Measurements from ENCODE around the gene MRPS6. TPM values are rescaled to one million over a fixed set of nuclear protein-coding genes. Genes with fewer than 3 reads are reported as not detected.
A peak's percentile ranks its signal among the peaks of the same experiment; 100 is the strongest.

Gene MRPS6
- total RNA-seq, 8 experiments from 2014 or later = 36.8 to 66.1 (median 58.0) TPM

- Histone ChIP-seq H3K4me3 (no peak overlapping the region), H3K27ac (no peak overlapping the region), H3K4me1 (replicated peaks in 1 of 2) (peaks cover 35 to 36% of the 10 kb centered on the region in 2 donors)
- WGBS, 10 experiments = 83 to 100% (median 100%) methylated on average over 1 to 3 of the region's 4 CpGs; no CpG with 5 or more reads in 4 of the 10 experiments
- in situ Hi-C loops (cut with MboI; ENCODE audit: low pct_unique_long_range_greater_than_20kb in 2 of 9, low sequenced_read_pairs in 9 of 9, unreplicated experiment in 9 of 9) = no loop called here
- ATAC-seq (replicated peaks in 6 of 8) = peak in 2 of 8 experiments; percentile 21 to 47
Measured at GRCh38 chr21:34131586-34131985, 58.2 kb downstream of the MRPS6 start.

GRCh38 chr21:34132202-34132601 lies 58.8 kb downstream of the MRPS6 start:
- in situ Hi-C loops (cut with MboI; ENCODE audit: low pct_unique_long_range_greater_than_20kb in 2 of 9, low sequenced_read_pairs in 9 of 9, unreplicated experiment in 9 of 9) = no loop called here
- ATAC-seq (replicated peaks in 6 of 8) = no peak
- no peak overlapping the region for H3K27ac ChIP-seq
- H3K4me3 ChIP-seq = no peak overlapping the region
- H3K4me1 ChIP-seq (replicated peaks in 1 of 2) = peaks cover 29 to 31% of the 10 kb centered on the region in 2 donors
- WGBS, 10 experiments = 80 to 100% (median 97%) methylated on average over 1 to 6 of the region's 13 CpGs; no CpG with 5 or more reads in 3 of the 10 experiments

- no peak overlapping the region for H3K27ac ChIP-seq
- no peak overlapping the region for H3K4me3 ChIP-seq
- 82 to 100% (median 98%) methylated on average over 1 to 4 of the region's 4 CpGs for WGBS, 10 experiments
- H3K4me1 ChIP-seq (replicated peaks in 1 of 2) = peaks cover 29 to 31% of the 10 kb centered on the region in 2 donors
- in situ Hi-C loops (cut with MboI; ENCODE audit: low pct_unique_long_range_greater_than_20kb in 2 of 9, low sequenced_read_pairs in 9 of 9, unreplicated experiment in 9 of 9) = no loop called here
- ATAC-seq (replicated peaks in 6 of 8) = no peak
Measured at GRCh38 chr21:34132926-34133325, 59.5 kb downstream of the MRPS6 start.

GRCh38 chr21:34133392-34133791 lies 60.0 kb downstream of the MRPS6 start:
- peaks cover 29 to 31% of the 10 kb centered on the region in 2 donors for H3K4me1 ChIP-seq (replicated peaks in 1 of 2)
- ATAC-seq (replicated peaks in 6 of 8) = no peak
- no peak overlapping the region for H3K27ac ChIP-seq
- 100% methylated on average over 1 of the region's 1 CpG; no CpG with 5 or more reads in 7 of the 10 experiments for WGBS, 10 experiments
- no peak overlapping the region for H3K4me3 ChIP-seq
- in situ Hi-C loops (cut with MboI; ENCODE audit: low pct_unique_long_range_greater_than_20kb in 2 of 9, low sequenced_read_pairs in 9 of 9, unreplicated experiment in 9 of 9) = no loop called here

- ATAC-seq (replicated peaks in 6 of 8) = no peak
- Histone ChIP-seq H3K4me1 (replicated peaks in 1 of 2) (peaks cover 28 to 29% of the 10 kb centered on the region in 2 donors), H3K27ac (no peak overlapping the region), H3K4me3 (no peak overlapping the region)
- WGBS, 10 experiments = 93 to 100% (median 100%) methylated on average over 1 to 2 of the region's 2 CpGs; no CpG with 5 or more reads in 3 of the 10 experiments
- in situ Hi-C loops (cut with MboI; ENCODE audit: low pct_unique_long_range_greater_than_20kb in 2 of 9, low sequenced_read_pairs in 9 of 9, unreplicated experiment in 9 of 9) = no loop called here
Measured at GRCh38 chr21:34133802-34134201, 60.4 kb downstream of the MRPS6 start.

GRCh38 chr21:34135330-34135729 lies 62.0 kb downstream of the MRPS6 start:
- Histone ChIP-seq H3K4me1 (replicated peaks in 1 of 2) (peaks cover 12 to 14% of the 10 kb centered on the region in 2 donors), H3K27ac (no peak overlapping the region), H3K4me3 (no peak overlapping the region)
- WGBS, 10 experiments = 100% methylated on average over 1 to 3 of the region's 5 CpGs; no CpG with 5 or more reads in 4 of the 10 experiments
- in situ Hi-C loops (cut with MboI; ENCODE audit: low pct_unique_long_range_greater_than_20kb in 2 of 9, low sequenced_read_pairs in 9 of 9, unreplicated experiment in 9 of 9) = no loop called here
- ATAC-seq (replicated peaks in 6 of 8) = no peak

- ATAC-seq (replicated peaks in 6 of 8) = no peak
- Histone ChIP-seq H3K27ac (no peak overlapping the region), H3K4me1 (replicated peaks in 1 of 2) (no peaks in the 10 kb centered on the region), H3K4me3 (no peak overlapping the region)
- in situ Hi-C loops (cut with MboI; ENCODE audit: low pct_unique_long_range_greater_than_20kb in 2 of 9, low sequenced_read_pairs in 9 of 9, unreplicated experiment in 9 of 9) = no loop called here
- WGBS, 10 experiments = 73 to 100% (median 96%) methylated on average over 2 to 4 of the region's 4 CpGs; no CpG with 5 or more reads in 3 of the 10 experiments
Measured at GRCh38 chr21:34141373-34141772, 68.0 kb downstream of the MRPS6 start.

- Histone ChIP-seq H3K4me3 (no peak overlapping the region), H3K27ac (no peak overlapping the region), H3K4me1 (replicated peaks in 1 of 2) (peaks cover 0 to 5% of the 10 kb centered on the region in 2 donors)
- 92 to 100% (median 98%) methylated on average over 1 to 13 of the region's 13 CpGs; no CpG with 5 or more reads in 1 of the 10 experiments for WGBS, 10 experiments
- no peak for ATAC-seq (replicated peaks in 6 of 8)
- in situ Hi-C loops (cut with MboI; ENCODE audit: low pct_unique_long_range_greater_than_20kb in 2 of 9, low sequenced_read_pairs in 9 of 9, unreplicated experiment in 9 of 9) = no loop called here
Measured at GRCh38 chr21:34143685-34144182, 70.4 kb downstream of the MRPS6 start.

- H3K4me3 ChIP-seq = no peak overlapping the region
- H3K27ac ChIP-seq = no peak overlapping the region
- 75 to 100% (median 92%) methylated on average over 2 to 5 of the region's 6 CpGs; no CpG with 5 or more reads in 6 of the 10 experiments for WGBS, 10 experiments
- peaks cover 0 to 6% of the 10 kb centered on the region in 2 donors for H3K4me1 ChIP-seq (replicated peaks in 1 of 2)
- in situ Hi-C loops (cut with MboI; ENCODE audit: low pct_unique_long_range_greater_than_20kb in 2 of 9, low sequenced_read_pairs in 9 of 9, unreplicated experiment in 9 of 9) = no loop called here
- no peak for ATAC-seq (replicated peaks in 6 of 8)
Measured at GRCh38 chr21:34144224-34144623, 70.8 kb downstream of the MRPS6 start.

GRCh38 chr21:34147792-34148418 lies 74.5 kb downstream of the MRPS6 start:
- Histone ChIP-seq H3K4me1 (replicated peaks in 1 of 2) (peaks cover 0 to 6% of the 10 kb centered on the region in 2 donors), H3K27ac (no peak overlapping the region), H3K4me3 (no peak overlapping the region)
- 64 to 100% (median 91%) methylated on average over 2 to 8 of the region's 10 CpGs for WGBS, 10 experiments
- in situ Hi-C loops (cut with MboI; ENCODE audit: low pct_unique_long_range_greater_than_20kb in 2 of 9, low sequenced_read_pairs in 9 of 9, unreplicated experiment in 9 of 9) = no loop called here
- peak in 3 of 8 experiments; percentile 21 to 91 (median 77) for ATAC-seq (replicated peaks in 6 of 8)

GRCh38 chr21:34148419-34148804 lies 75.0 kb downstream of the MRPS6 start:
- peaks cover 0 to 6% of the 10 kb centered on the region in 2 donors for H3K4me1 ChIP-seq (replicated peaks in 1 of 2)
- 56 to 100% (median 79%) methylated on average over 1 to 3 of the region's 3 CpGs; no CpG with 5 or more reads in 3 of the 10 experiments for WGBS, 10 experiments
- ATAC-seq (replicated peaks in 6 of 8) = no peak
- in situ Hi-C loops (cut with MboI; ENCODE audit: low pct_unique_long_range_greater_than_20kb in 2 of 9, low sequenced_read_pairs in 9 of 9, unreplicated experiment in 9 of 9) = no loop called here
- H3K4me3 ChIP-seq = no peak overlapping the region
- H3K27ac ChIP-seq = no peak overlapping the region

- peak in 1 of 8 experiments; percentile 59 for ATAC-seq (replicated peaks in 6 of 8)
- Histone ChIP-seq H3K27ac (no peak overlapping the region), H3K4me1 (replicated peaks in 1 of 2) (peaks cover 0 to 6% of the 10 kb centered on the region in 2 donors), H3K4me3 (no peak overlapping the region)
- in situ Hi-C loops (cut with MboI; ENCODE audit: low pct_unique_long_range_greater_than_20kb in 2 of 9, low sequenced_read_pairs in 9 of 9, unreplicated experiment in 9 of 9) = no loop called here
- WGBS, 10 experiments = 73 to 100% (median 94%) methylated on average over 1 to 7 of the region's 7 CpGs; no CpG with 5 or more reads in 1 of the 10 experiments
Measured at GRCh38 chr21:34148826-34149558, 75.6 kb downstream of the MRPS6 start.

- H3K4me1 ChIP-seq (replicated peaks in 1 of 2) = peaks cover 0 to 6% of the 10 kb centered on the region in 2 donors
- in situ Hi-C loops (cut with MboI; ENCODE audit: low pct_unique_long_range_greater_than_20kb in 2 of 9, low sequenced_read_pairs in 9 of 9, unreplicated experiment in 9 of 9) = no loop called here
- ATAC-seq (replicated peaks in 6 of 8) = no peak
- H3K4me3 ChIP-seq = no peak overlapping the region
- H3K27ac ChIP-seq = no peak overlapping the region
- WGBS, 10 experiments = 86 to 100% (median 93%) methylated on average over 2 to 3 of the region's 5 CpGs; no CpG with 5 or more reads in 5 of the 10 experiments
Measured at GRCh38 chr21:34152500-34152899, 79.1 kb downstream of the MRPS6 start.

Measured in motor neuron (in vitro differentiated cells).